HG02763 (cell line): ENCODE data around the gene RNF113B.

Source experiments
- ATAC-seq: cut with Tn5 transposase; IDR thresholded peaks from one replicate; pipeline ENCODE4 v1.9.1; 2021; ENCODE audit warnings: mild to moderate bottlenecking, moderate library complexity; ENCODE audit not compliant: unreplicated experiment

Gene RNF113B

GRCh38 chr13:98176777-98177608 is at the start of gene RNF113B:
TSS of gene RNF113B (minus strand) at chr13:98177269. CDS start at chr13:98177236, 33 bp downstream.
- no peak for ATAC-seq

DNA sequence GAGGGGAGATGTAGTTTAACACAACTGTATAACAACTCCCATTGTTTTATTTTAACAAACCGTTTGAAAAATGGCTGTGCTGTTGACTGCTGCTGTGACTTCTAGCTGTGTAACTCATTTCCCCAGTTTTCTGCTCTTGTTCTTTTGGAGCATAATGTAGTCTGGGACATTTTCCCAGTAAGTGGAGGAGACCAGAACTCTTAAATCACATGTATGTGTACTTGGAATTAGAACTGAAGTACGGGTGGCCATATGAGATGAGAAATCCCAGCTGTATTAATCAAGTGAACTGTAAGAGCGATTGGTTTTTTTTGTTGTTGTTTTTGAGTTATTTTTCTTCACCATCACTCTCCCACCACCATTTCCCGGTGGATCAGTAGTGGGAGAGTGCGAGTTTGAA is 49.4 kb upstream of the RNF113B start:
- no peak for ATAC-seq

DNA sequence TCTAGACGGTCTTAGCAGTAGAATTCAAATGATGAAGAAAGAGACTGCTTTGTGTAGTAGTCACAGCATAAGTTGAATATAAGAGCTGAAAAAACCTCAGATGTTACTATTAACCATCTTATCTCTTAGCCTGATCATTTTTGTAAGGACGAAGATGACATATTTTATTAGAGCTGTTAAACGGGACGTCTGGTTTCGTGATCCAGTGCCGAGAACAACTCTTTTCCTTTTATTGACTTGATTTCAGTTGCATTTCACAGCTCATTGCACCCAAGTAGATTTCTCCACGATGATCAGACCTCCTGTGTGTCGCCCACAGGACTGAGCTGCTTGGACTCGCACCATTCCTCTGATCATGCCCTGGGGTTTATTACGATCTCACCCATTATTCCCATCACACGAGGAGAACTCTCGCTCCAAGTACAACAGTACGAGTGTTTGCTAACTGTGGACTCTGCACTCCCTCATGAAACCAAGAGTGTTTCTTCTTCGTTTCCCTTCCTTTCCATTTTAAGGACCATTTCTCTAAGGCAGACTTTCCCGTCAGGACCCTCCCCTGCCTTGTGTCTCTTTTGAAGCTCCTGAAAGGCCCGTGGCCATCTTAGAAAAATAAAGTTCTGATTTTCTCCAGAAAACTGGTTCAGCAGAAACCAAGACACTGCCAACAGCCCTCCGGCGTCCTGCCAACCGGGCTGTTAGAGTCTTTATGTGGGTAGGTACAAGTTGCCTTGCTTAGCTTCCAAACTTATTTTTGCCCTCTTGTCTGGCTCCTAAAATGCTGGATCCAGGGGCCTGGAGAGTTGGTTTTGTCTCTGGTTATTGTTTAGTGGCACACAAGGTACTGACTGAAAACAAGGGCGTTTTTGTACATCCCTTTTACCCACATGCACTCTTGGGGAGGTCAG is 48.2 kb upstream of the RNF113B start:
- ATAC-seq = no peak

DNA sequence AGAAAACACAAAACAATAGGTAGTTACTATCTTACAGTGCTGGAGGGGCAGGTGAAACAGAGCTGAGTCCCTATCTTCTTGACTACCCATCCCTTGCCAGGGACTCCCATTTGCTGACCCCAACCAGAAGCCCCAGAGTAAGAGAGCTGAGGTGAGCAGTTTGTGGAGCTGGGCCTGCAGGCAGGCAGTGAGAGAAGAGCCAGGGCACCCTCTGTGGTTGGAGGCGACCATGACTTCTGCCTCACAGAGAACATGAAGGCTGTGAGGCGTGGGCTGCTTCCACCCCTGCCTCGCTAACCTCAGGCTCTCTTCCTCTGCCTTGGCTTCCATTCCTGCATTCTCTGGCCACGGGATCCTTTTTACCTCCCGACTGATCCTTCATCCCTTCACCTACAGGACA is 47.5 kb upstream of the RNF113B start:
- ATAC-seq = no peak

- no peak for ATAC-seq
These were observed 46.7 kb upstream of the RNF113B start for GRCh38 chr13:98223741-98224140.

- ATAC-seq = no peak
These were observed 45.7 kb upstream of the RNF113B start for GRCh38 chr13:98222816-98223215.

GRCh38 chr13:98222081-98222554 is 45.0 kb upstream of the RNF113B start:
- no peak for ATAC-seq

GRCh38 chr13:98221234-98221633 is 44.2 kb upstream of the RNF113B start:
- ATAC-seq = no peak

DNA sequence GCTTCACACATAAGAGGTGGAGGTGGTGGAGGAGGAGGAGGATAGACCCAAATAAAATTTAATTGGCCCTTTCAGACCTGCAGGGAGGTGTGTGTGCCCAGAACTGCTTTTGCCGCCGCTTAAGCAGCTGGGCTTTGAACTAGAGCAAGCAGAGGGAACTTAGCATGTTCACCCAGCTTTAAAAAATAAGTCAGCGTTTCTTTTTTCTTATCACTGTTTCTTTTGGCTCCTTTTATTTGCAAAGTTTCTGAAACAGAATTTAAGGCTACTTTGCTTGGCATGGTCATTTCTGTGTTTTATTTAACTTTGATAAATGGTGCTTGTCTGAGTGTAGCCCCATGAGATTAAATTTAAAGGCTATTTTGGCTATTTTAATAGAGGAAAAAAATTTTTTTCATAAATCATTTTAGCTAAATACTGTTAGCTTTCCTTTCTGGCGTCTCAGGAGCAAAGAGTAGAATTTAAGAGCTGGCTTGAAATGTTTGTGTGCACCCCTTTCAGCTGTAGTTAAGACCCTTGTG is 43.3 kb upstream of the RNF113B start:
- no peak for ATAC-seq

- ATAC-seq = no peak
These were observed 42.6 kb upstream of the RNF113B start for GRCh38 chr13:98219685-98220084.

DNA sequence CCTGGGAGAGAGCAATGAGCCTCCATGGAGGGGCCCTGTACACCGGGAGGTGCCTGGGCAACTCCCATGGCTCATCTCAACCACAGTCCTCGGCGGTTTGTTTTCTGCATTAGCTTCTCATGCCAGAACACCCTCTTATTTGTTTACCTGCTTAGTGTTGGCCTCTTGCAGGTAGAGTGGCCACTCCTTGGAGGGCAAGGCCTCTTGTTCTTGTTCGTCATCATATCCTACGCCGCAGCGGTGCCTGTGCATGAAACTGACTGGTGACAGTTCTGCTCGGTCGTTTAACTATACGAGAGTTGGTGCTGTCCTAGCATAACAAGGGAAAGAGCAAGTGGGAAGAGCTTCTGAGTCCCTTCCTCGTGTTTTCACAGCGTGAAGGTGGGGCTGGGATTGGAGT is 40.5 kb upstream of the RNF113B start:
- ATAC-seq = no peak

DNA sequence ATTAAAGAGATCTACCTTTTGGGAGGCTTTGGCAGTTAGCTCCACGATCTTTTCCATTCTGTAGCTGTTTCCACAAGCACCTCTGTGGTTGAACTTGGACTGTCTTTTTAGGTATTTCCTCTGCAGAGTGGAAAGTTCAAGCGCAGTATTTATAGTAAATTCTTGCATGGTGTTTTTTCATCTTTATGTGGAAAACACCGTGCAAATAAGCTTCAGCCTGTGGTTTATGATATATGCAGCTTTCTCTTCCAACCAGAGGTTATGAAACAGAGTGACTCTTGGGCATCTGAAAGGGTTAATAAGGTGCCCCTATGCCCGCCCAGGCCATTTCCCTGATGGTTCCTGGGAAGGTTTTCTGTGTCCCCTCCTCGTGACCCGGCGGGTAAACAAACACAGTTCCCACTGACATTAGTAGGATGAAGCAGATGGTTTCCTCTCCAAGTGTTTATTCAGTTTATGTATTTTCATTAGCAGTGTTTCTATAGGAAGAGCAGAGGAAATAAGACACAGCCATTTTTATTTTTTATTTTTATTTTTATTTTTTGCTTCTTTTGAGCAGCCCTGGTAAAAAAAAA is 39.7 kb upstream of the RNF113B start:
- no peak for ATAC-seq

GRCh38 chr13:98216135-98216565 is 39.1 kb upstream of the RNF113B start:
- no peak for ATAC-seq

DNA sequence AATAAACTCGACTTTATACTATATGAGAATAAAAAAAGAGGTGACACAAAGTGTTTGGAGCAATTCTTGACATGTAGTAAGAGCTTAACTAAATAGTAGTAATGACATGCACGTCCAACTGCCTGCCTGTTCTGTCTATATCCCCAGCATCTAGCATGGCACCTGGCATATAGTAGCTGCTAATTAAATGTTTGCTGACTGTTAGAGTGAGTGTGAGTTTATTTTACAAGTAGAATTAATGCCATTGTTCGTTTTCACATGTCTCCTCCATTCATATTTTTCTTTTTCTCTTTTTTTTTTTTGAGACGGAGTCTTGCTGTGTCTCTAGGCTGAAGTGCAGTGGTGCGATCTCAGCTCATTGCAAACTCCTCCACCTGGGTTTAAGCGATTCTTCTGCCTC is 38.4 kb upstream of the RNF113B start:
- ATAC-seq = no peak

DNA sequence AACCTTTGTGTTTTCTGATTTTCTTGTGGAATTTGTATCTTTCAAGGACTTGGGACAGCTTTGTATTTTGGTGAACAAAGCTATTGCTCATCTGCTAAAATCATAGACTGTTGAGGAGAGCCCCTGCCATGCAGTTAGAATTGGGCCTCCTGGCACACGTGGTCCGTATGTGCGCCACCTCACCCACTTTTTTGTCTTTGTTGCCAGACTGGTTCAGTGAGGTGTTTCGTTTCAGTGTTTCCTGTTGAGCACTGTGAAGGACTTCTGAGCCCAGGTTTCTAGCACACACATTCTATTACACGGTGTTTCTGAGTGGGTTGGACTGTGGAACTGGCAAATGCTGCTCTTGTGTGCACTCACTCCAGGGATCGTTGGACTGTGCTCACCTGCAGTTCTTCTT is 37.6 kb upstream of the RNF113B start:
- no peak for ATAC-seq

GRCh38 chr13:98214008-98214643 is 37.1 kb upstream of the RNF113B start:
- ATAC-seq = no peak

DNA sequence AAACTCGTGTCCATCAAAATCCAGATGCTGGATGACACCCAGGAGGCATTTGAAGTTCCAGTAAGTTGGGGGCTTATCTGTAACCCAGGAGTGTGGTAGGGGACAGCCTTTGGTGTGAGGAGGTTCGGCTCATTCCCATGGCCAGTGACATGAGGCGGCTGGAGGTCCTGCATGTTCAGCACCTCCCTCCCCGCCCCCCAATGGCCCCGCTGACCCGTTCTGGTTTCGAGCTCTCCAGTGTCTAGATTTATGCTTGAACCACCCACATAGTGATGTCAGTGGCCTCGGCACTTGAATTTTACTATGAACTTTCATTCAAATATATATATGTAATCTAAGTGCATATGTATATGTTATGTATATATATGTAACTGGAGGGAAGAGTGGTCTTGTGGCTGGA is 36.3 kb upstream of the RNF113B start:
- ATAC-seq = no peak

GRCh38 chr13:98212763-98213162 is 35.7 kb upstream of the RNF113B start:
- ATAC-seq = no peak

DNA sequence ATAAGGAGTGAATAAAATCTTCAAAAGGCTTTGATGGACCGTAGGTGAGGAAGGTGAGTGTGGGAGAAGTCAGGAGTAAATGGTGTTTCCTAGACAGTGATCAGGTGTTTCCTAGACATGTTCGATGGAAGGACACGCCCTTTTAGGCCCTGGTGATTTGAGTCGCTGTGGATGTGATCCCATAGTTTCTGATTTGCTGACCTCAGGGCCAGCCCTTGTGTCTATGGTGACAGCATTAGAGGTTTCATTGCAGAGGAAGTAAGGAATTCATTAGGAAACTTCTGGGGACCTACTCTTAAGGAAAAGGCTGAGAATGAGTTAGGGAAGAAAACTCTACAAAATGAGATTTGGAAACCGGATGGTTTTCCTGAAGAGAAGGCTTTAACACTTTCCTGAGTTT is 31.5 kb upstream of the RNF113B start:
- no peak for ATAC-seq

DNA sequence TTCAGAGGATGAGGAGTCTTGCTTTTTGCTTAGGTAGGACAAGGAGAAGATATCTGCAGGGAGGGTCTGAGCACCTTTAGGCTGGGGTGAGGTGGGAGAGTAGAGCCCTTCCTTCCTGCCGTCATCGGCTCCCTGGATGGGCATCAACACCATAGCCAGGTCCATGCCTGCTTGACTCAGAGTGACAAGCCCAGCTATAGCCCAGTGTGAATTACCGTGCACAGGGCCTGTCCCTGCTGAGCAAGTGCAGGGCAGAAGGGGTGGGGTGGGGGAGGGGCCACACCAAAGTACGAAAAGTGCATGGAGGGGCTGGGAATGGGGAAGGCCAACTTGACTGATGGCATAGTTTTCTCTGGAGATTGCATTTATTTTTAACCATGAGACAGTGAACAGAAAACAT is 30.3 kb upstream of the RNF113B start:
- no peak for ATAC-seq

DNA sequence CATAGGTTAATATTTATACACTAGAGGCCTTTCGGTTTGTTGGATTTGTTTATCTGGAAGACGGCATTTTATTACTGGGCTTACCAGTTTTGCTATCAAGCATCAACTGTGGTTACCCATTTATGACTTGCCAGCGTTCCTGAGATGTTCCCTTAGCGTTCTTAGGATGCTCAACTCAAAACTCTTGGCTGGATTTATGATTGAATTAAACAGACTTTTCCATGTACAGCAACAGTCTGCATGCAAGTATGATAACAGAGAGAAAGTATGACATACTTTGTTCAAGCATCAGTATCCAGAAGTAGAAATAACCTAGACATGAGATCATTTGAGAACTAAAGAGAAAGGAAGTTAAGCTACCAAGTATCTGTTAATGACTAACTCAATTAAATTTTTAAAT is 29.9 kb upstream of the RNF113B start:
- ATAC-seq = no peak
